ENCODE measurements around the gene TMEM184C.

DNA sequence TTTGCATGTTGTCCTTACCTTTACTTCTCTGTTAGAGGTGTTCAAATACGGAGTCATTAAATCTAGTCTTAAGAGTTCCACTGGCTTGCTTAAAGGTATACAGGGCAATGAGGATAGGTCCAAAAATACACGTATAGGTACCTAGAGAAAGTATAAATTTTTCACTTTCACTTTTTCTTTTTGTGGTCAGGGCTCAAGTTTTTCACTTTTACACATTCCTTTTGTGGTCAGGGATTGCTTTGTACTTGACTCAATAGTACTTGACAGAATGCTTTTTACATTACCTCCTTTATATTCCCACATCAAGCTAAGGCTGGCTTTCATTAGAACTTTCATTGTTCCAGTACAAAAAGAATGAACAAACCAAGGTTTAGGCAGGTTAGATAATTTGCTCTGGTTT, 21.7 kb downstream of the TMEM184C start:
- TF ChIP-seq POLR2A (IDR thresholded peaks at IDR 0.05) (no peak), EP300 (IDR thresholded peaks at IDR 0.05) (no peak)
- TF ChIP-seq, protein P1, sequence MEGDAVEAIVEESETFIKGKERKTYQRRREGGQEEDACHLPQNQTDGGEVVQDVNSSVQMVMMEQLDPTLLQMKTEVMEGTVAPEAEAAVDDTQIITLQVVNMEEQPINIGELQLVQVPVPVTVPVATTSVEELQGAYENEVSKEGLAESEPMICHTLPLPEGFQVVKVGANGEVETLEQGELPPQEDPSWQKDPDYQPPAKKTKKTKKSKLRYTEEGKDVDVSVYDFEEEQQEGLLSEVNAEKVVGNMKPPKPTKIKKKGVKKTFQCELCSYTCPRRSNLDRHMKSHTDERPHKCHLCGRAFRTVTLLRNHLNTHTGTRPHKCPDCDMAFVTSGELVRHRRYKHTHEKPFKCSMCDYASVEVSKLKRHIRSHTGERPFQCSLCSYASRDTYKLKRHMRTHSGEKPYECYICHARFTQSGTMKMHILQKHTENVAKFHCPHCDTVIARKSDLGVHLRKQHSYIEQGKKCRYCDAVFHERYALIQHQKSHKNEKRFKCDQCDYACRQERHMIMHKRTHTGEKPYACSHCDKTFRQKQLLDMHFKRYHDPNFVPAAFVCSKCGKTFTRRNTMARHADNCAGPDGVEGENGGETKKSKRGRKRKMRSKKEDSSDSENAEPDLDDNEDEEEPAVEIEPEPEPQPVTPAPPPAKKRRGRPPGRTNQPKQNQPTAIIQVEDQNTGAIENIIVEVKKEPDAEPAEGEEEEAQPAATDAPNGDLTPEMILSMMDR (IDR thresholded peaks at IDR 0.05): no peak
